NCI-H446 treated with DMSO at 0.1 percent for 48 hours (cell line): ENCODE measurements around the gene KCNQ1.

Experiments
- DNase-seq: peaks from one replicate; lab custom pipeline; 2025; lab: John Stamatoyannopoulos, UW

Gene KCNQ1

GRCh38 chr11:2796508-2797113, 351.8 kb downstream of the KCNQ1 start:
- DNase-seq, result no peak

GRCh38 chr11:2797121-2797711, 352.4 kb downstream of the KCNQ1 start:
- DNase-seq, result no peak

DNA sequence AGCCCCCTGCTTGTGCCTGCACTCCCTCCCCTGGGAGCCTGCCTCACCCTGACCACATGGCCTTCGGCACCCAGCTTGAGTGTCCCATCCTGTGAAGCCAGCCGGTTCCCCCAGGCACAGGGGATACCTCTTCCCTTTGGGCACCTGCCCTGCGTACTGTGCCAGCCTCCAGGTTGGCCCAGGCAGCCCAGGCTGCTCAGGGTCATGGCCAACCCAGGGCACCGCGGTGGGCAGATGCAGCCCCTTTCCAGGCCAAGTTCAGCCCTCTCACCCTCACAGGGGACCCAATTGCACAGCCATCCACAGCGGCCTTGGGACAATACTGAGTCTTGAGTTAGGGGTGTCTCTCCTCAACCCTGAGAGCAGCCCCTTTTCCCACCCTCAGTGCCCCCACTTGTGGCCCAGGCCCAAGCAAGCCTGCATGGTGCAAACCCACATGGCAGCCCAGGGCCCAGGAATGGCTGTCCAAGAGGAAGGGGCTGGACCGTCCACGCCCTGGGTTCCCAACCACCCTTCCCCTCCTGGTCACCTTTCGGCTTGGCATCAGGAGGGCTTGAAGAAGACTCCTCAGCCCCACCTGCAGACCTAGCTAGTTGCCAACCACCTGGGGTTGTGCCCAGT, 353.0 kb downstream of the KCNQ1 start:
- DNase-seq, result no peak

GRCh38 chr11:2798951-2799761, 354.3 kb downstream of the KCNQ1 start:
- DNase-seq, result no peak

DNA sequence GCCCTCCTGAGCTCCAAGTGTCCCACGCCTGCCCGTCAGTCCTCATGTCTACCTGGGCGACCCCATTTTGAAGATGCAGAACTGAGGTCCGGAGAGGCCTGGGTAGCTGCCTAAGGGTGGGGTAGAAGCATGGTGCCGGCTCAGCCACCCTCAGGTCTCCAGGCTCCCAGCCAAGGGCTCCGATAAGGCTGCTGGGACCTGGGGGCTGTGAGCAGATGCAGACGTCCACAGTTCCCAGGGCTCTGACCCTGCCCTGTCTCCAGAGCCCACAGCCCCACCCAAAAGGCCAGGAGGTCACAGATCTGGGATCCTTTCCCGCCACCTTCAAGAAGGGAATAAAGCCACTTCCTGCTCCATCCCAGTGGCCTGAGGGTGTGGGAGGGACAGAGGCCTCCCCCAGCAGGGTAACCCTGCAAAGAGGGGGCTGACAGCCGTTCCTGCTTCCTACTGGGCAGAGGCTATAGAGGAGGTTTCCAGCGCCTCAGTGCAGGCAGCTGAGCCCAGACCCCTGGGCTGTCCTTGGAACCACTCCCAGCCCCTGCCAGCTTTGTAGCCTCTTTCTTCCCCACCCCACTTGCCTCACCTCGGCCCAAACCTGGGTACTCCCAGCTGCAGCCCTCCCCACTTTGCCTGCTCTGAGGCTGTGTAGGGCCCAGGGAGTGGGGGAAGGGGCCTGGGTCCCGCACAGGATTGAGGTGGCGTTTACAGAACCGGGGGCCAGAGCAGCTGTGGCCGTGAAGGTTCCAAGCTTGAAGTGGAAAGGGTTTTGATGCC, 355.3 kb downstream of the KCNQ1 start:
- no peak for DNase-seq

DNA sequence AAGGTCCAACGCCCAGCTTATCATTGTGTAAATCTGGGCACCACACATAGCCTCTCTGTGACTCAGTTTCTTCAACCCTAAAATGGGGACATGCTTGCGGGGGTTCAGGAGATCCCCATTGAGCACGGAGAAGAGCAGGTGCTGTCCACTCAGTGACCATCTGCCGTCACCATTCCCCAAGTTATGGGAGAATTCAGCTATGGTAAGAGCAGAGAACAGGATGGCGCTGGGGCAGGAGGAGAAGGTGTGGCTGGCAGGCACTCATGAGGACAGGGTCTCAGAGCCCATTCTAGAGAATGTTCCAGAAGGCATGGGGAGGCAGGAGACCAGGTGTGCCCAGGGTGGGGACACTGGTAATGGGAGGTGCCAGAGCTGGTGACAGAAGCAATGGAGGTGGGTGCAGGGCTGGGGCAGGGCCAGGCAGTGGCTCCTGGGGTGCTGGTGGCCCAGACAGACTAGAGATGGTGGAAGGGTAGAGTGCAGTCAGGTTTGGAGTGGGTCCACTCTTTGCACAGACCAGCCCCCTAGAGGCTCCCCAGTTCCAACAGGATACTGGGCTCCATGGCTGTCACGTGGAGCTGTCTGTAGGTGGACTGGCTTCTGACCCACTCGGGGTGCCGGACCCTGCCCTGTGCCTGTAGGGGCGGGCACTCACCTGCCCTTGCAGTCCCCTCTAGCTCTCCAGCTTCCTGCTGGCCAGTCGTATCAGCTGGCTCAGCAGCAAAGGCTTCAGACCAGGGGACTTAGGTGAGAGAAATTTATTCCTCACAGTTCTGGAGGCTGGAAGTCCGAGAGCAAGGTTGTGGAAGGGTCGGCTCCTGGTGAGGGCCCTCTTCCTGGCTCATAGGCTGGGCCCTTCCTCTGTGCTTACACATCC, 356.1 kb downstream of the KCNQ1 start:
- no peak for DNase-seq

DNA sequence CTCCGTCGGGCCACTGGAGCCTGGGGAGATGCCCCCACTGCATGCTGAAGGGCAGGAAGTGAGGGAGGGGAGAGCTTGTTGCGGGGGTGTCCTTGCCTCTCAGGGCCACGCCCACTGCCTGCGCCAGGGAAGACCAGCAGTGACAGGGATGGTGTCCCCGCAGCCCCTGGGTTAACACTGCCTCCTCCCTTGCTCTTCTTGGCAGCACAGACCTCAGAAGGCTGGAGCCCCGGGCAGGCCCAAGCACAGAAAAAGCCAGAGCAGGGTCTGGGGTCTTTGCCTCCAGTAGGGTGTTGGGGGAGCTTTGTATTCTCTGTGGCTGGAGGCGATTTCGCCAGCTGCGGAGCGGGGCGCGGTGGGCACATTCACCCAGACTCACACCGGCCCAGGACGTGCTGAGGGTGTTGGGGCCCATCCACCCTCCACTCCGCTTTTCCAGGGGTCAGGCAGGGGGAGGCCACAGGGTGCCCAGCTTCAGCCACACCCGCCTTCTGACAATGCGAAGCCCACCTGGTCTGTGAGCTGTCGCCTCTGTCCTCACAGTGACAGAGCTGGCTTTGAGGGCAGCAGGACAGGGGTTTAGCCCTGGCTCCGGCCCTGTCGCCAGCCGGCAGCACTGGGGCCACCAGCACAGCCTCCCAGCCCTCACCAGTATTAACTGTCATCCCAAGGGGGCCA, 357.0 kb downstream of the KCNQ1 start:
- DNase-seq, result no peak

DNA sequence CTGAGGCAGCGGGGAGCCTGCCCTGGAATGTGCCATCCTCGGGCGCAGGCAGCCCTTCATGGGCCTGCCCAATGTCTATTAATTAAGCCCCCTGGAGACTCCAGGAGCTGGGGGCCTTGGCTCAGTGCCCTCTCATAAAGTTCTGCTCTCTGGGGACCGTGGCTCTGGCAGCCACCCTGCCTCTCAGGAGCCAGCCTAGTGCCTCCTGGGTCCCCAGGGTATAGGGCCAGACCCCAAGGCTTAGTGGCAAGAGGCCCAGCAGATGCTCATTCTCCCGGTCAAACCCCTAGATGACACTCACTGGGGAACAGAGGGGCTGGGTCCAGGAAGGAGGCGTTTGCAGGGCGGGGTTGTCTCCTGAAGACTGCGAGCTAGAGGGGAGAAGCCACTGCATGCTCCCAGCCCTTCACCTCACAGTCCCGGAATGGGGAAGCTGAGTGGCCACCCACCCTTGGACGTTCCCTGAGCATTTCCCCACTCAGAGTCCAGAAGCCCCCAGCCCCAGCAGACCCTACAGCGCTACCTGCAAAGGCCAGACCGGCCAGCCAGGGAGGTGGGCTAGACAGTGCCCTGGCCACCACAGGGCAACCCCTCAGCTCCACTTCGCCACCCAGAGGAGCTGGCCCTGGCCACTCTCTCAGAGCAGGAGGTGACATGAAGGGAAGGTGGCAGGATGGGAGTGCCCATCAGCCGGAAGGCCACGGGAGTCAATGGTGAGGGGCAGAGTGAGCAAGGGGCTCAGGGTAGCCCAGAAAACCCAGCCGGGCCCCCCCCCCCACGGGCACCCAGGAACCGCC, 357.8 kb downstream of the KCNQ1 start:
- no peak for DNase-seq

- no peak for DNase-seq
Measured at GRCh38 chr11:2803186-2804091, 358.6 kb downstream of the KCNQ1 start.

GRCh38 chr11:2804189-2804588, 359.4 kb downstream of the KCNQ1 start:
- DNase-seq, result no peak

DNA sequence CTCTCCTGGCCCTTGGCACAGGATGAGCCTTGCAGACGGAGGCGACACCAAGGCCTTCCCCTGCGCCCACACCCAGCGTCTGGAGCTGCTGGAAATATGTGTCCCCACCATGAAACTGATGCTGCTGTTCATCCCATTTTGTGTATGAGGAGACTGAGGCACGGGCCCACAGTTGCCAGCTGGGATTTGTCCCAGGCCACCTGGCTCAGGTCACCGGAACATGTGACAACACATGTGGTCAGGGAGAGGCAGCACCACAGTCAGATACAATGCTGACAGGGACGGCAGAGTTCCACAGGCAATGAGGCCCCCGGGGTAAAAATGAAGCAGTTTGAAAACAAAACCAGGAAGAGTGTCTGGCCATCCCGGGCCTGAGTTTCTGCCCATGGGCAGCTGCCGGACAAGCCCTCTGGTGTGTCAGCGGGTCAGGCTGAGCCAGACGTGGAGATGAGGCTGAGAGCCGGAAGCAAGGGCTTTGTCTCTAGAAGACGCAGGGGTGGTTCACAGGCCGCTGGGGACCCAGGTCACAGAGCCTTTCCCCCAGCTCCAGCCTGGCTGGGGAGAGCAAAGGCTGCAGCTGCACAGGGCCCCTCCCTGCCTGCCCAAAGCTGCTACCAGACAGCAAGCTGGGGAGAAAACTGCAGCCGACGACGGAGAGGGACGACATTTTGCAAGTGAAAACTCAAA, 360.0 kb downstream of the KCNQ1 start:
- no peak for DNase-seq

DNA sequence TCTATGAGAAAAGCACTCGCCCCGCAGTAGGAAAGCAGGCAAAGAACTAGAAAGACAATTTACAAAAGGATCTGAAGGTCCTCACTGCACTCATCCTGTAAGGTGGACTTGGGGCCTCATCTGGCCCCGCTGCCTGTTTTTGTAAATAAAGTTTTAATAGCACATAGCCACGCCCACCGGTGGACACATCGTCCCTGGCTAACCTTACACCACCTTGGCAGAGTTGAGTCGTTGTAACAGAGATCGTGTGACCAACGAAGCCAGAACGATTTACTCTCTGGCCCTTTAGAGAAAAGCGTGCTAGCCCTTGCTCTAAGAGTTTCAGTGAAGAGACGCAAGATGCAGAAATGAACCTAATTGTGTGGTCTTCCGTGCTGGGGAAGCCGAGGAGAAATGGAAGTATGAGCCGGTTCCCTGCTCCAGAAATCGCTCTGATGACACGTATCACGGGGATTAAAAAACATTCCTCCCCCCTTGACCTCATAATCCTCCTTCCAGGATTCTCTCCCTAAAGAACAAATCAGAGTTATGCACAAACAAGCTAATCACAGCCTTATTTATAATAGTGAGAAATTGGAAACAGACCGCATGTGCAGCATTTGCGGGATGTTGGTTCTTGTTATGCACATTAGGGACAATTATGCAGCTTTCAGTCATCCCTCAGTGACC, 360.7 kb downstream of the KCNQ1 start:
- no peak for DNase-seq

- DNase-seq, result no peak
Measured at GRCh38 chr11:2806351-2807024, 361.7 kb downstream of the KCNQ1 start.

GRCh38 chr11:2807025-2807681, 362.3 kb downstream of the KCNQ1 start:
- no peak for DNase-seq

GRCh38 chr11:2807801-2808241, 363.0 kb downstream of the KCNQ1 start:
- DNase-seq, result no peak
